Adrenal gland (tissue), 12 donors: ENCODE results near the gene CAMK2D. TPM values are rescaled to one million over a fixed set of nuclear protein-coding genes. Genes with fewer than 3 reads are reported as not detected.

ENCODE experiments used
- DNase-seq, 7 donors: peaks; one replicate each; pipeline ENCODE4 v3.0.0-alpha.2; 2019 to 2020
- H3K27ac ChIP-seq, 5 donors: fragments of 200-600 bp; sonication (generic) in 4 of 5; 1 replicate in 3 of 5; 2 replicates in 2 of 5; pipeline versions ENCODE4 v1.5.1 to v1.8.0; 2016 to 2020; ENCODE audit warnings: mild to moderate bottlenecking in 1 of 5
- H3K27me3 ChIP-seq: fragments of 200-600 bp; 2 replicates; pipeline ENCODE4 v1.8.0; 2021
- H3K36me3 ChIP-seq, 2 donors: fragments of 200-600 bp; replicated peaks in 1 of 2; 1 replicate in 1 of 2; 2 replicates in 1 of 2; pipeline versions ENCODE4 v1.5.1 to v1.8.0; 2018 to 2022
- H3K4me1 ChIP-seq, 2 donors: fragments of 200-600 bp; replicated peaks in 1 of 2; 1 replicate in 1 of 2; 2 replicates in 1 of 2; pipeline versions ENCODE4 v1.5.1 to v1.8.0; 2018 to 2021
- H3K4me3 ChIP-seq, 4 donors: fragments of 200-600 bp; sonication (generic) in 3 of 4; one replicate each; pipeline ENCODE4 v1.5.1; 2016 to 2018
- H3K9me3 ChIP-seq, 3 donors: fragments of 200-600 bp; sonication (generic) in 1 of 3; replicated peaks in 1 of 3; 1 replicate in 2 of 3; 2 replicates in 1 of 3; pipeline versions ENCODE4 v1.5.1 to v1.8.0; 2016 to 2021
- CTCF ChIP-seq, 6 experiments: fragments of 450-650 bp in 4 of 6; fragments of 200-600 bp in 2 of 6; sonication (generic) in 1 of 6; IDR thresholded peaks; 1 replicate in 5 of 6; 2 replicates in 1 of 6; pipeline versions ENCODE4 v1.5.1 to v1.8.0; 2016 to 2021; ENCODE audit warnings: antibody characterized with exemption in 6 of 6, mild to moderate bottlenecking in 2 of 6, moderate library complexity in 1 of 6
- POLR2A ChIP-seq, 2 donors: fragments of 450-650 bp; IDR thresholded peaks; one replicate each; pipeline ENCODE4 v1.6.1; 2017; ENCODE audit warnings: antibody characterized with exemption in 2 of 2, mild to moderate bottlenecking in 2 of 2, moderate library complexity in 1 of 2
- WGBS, 4 donors: extraction: QIAGEN DNeasy Blood & Tissue Kit in 2 of 4; methylation state at CpG; one replicate each; pipeline versions ENCODE4 v1.1.5 to v1.1.7; 2013 to 2017; 5-methylcytosine and 5-hydroxymethylcytosine counted together
- intact Hi-C, 2 donors: fragments of 100-400 bp; cut with DNase I; formaldehyde crosslinking; loops; one replicate each; pipeline versions ENCODE4 v1.14.1 to v1.15.0; 2022 to 2023
- polyA plus RNA-seq, 3 donors: library from polyadenylated mRNA; stranded (reverse); fragments of 200-250 nt in 2 of 3; fragments of 350-450 nt in 1 of 3; fragmentation: Illumina TruSeq in 1 of 3; extraction: RNeasy Lipid Tissue Mini Kit (QIAGEN cat#74804) in 1 of 3; gene quantifications; one replicate each; pipeline ENCODE4 v1.2.3, GENCODE V29; 2013 to 2014
- total RNA-seq, 9 donors: library from RNA; depleted of rRNA in 4 of 9; stranded (reverse); fragments of >200 nt in 4 of 9; fragments of 120-200 nt in 1 of 9; fragmentation: NEBNext Ultra II Directional in 1 of 9; extraction: Animal tissue kit (Norgen Biotek cat#: 25700) in 1 of 9; gene quantifications; one replicate each; pipeline versions ENCODE4 v1.1.0 to v1.2.4, GENCODE V29; 2013 to 2023
- donor health status: healthy with polysubstance abuse.
- donor health status: Bipolar disorder and iron deficiency.
- donor health status: DM: yes; HTN: yes; CAD: no.
- donor health status: DM: no; HTN: no; CAD: no.
- donor health status: DM: no; HTN: no; CAD: no.
- donor health status: DM: yes; HTN: yes; CAD: no.

CAMK2D gene
- total and polyA plus RNA-seq, 12 donors = 7.6 to 83.9 (median 33.6) TPM

DNA sequence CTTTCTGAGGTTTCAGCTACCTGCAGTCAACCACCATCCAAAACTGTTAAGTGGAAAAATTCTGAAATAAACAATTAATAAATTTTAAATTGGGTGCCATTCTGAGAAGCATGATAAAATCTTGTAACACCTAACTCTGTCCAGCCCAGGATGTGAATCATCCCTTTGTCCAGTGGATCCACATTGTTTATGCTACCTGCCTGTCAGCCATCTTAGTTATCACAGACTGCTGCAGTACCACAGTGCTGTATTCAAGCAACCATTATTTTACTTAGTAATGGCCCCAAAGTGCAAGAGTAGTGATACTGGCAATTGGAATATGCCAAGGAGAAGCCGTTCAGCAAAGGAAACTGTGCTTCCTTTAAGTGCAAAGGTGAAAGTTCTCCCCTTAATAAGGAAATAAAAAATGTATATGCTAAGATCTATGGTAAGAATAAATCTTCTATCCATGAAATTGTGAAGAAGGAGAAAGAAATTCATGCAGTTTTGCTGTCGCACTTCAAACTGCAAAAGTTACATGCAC is 20.6 kb downstream of the CAMK2D start:
- H3K36me3 ChIP-seq = no peaks in the 10 kb centered on the region
- H3K4me3 ChIP-seq = no peak overlapping the region
- no peak for DNase-seq
- peaks cover 0 to 21% of the 10 kb centered on the region in 2 donors for H3K4me1 ChIP-seq
- no peaks in the 10 kb centered on the region for H3K9me3 ChIP-seq
- TF ChIP-seq CTCF (IDR thresholded peaks at IDR 0.05) (no peak), POLR2A (IDR thresholded peaks at IDR 0.05) (no peak)
- intact Hi-C loops = no loop called here
- 88 to 92% (median 90%) methylated on average over 2 of the region's 2 CpGs for whole genome bisulfite sequencing, 4 donors
- no peak overlapping the region for H3K27ac ChIP-seq
- no peaks in the 10 kb centered on the region for H3K27me3 ChIP-seq

DNA sequence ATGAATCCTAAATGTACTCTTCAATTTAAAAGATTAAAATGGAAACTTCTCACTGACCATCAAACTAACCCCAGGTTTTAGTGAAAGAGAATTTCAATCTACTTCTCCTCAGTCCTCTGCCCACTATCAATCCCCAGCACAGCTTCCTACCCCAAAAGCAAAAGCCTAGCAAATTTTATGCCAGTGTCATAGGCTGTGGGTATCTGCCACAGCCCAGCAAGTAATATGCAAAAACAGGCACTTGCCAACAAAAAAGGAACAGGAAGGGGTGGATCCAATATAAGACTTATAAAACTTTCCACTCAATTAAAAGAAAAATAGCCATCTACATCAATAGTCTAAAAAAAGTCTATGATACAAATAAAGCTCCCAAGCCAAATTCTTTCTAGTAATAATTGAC is 22.3 kb downstream of the CAMK2D start:
- Histone ChIP-seq H3K36me3 (no peaks in the 10 kb centered on the region), H3K4me1 (peaks cover 0 to 21% of the 10 kb centered on the region in 2 donors), H3K27ac (no peak overlapping the region), H3K4me3 (no peak overlapping the region), H3K9me3 (no peaks in the 10 kb centered on the region), H3K27me3 (no peaks in the 10 kb centered on the region)
- intact Hi-C loops = no loop called here
- no peak for DNase-seq
- TF ChIP-seq CTCF (IDR thresholded peaks at IDR 0.05) (no peak), POLR2A (IDR thresholded peaks at IDR 0.05) (no peak)

GRCh38 chr4:113738251-113738650 is 23.3 kb downstream of the CAMK2D start:
- intact Hi-C loops = no loop called here
- no peaks in the 10 kb centered on the region for H3K9me3 ChIP-seq
- TF ChIP-seq CTCF (IDR thresholded peaks at IDR 0.05) = no peak
- H3K27me3 ChIP-seq = no peaks in the 10 kb centered on the region
- H3K36me3 ChIP-seq = no peaks in the 10 kb centered on the region
- H3K4me3 ChIP-seq = no peak overlapping the region
- no peak for DNase-seq
- H3K4me1 ChIP-seq = peaks cover 0 to 16% of the 10 kb centered on the region in 2 donors
- no peak overlapping the region for H3K27ac ChIP-seq

DNA sequence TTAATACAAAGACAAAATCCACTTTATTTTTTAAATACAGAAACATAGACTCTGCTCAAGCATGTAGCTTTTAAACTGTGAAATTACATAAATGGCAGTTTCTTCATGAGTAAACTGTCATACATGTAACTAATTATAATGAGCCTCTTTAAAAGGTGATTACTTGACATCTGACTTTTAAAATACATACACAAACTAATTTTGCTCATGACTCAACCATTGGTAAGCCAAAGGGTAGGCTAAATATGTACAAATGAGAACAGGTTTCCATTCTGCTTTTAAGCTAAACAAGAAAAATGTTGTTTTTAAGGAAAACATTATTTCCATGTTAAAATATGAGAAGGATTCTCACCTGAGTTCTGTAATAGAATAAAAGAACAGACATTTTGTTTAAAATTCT is 27.9 kb downstream of the CAMK2D start:
- peaks cover 0 to under 1% of the 10 kb centered on the region in 2 donors for H3K4me1 ChIP-seq
- H3K9me3 ChIP-seq = no peaks in the 10 kb centered on the region
- DNase-seq = no peak
- H3K27ac ChIP-seq = no peak overlapping the region
- no peaks in the 10 kb centered on the region for H3K27me3 ChIP-seq
- no peak overlapping the region for H3K4me3 ChIP-seq
- H3K36me3 ChIP-seq = no peaks in the 10 kb centered on the region
- no peak for TF ChIP-seq CTCF (IDR thresholded peaks at IDR 0.05)
- no peak for TF ChIP-seq POLR2A (IDR thresholded peaks at IDR 0.05)
- intact Hi-C loops = no loop called here
